IMR-90 (cell line): ENCODE data around the gene ESR2. TPM values are rescaled to one million over a fixed set of nuclear protein-coding genes. Genes with fewer than 3 reads are reported as not detected.

Experiments
- ATAC-seq: fragments of 200-7000 bp; cut with Tn5 transposase; 2 replicates; pipeline ENCODE4 v1.9.1; 2020; ENCODE audit warnings: low read depth, mild to moderate bottlenecking, moderate library complexity
- BruUV-seq: library from RNA; stranded (reverse); fragments of 400-500 nt; replicated peaks from 2 replicates; lab custom pipeline; 2021; lab: Mats Ljungman, UMichigan
- CTCF ChIA-PET: fragments of 300-600 bp; formaldehyde crosslinking; extraction: SDS; loops from one replicate; lab custom pipeline; 2021; ENCODE audit warnings: antibody characterized with exemption; lab: Yijun Ruan, JAX
- POLR2A ChIA-PET: fragments of 300-600 bp; sonication (Branson Sonifier 250); formaldehyde crosslinking; loops from one replicate; lab custom pipeline; 2022; ENCODE audit warnings: antibody characterized with exemption; ENCODE audit not compliant: unreplicated experiment; lab: Charles Lee
- DNase-seq: peaks from one replicate; pipeline ENCODE4 v3.0.0; 2013
- H2AFZ ChIP-seq: replicated peaks from 2 replicates; pipeline ENCODE3; 2013; ENCODE audit warnings: low read length, mild to moderate bottlenecking; ENCODE audit not compliant: poor library complexity
- H2AK5ac ChIP-seq: 2 replicates; pipeline ENCODE4 v1.6.1; 2013; ENCODE audit warnings: low read depth, low read length, inconsistent platforms
- H2AK9ac ChIP-seq: replicated peaks from 2 replicates; pipeline ENCODE3; 2013; ENCODE audit warnings: mild to moderate bottlenecking, low read depth, low read length, moderate library complexity; ENCODE audit not compliant: poor library complexity
- H2BK120ac ChIP-seq: 2 replicates; pipeline ENCODE4 v1.6.1; 2013; ENCODE audit warnings: low read depth, low read length, inconsistent platforms
- H2BK15ac ChIP-seq: 3 replicates; pipeline ENCODE4 v1.6.1; 2013; ENCODE audit warnings: low read depth, low read length, inconsistent platforms
- H2BK20ac ChIP-seq: 2 replicates; pipeline ENCODE4 v1.6.1; 2013; ENCODE audit warnings: low read depth, mild to moderate bottlenecking, inconsistent platforms, low read length, moderate library complexity
- H2BK5ac ChIP-seq: 2 replicates; pipeline ENCODE4 v1.6.1; 2013; ENCODE audit warnings: mild to moderate bottlenecking, low read depth, low read length, inconsistent platforms; ENCODE audit not compliant: poor library complexity, severe bottlenecking
- H3K14ac ChIP-seq: replicated peaks from 2 replicates; pipeline ENCODE4 v1.6.1; 2013; ENCODE audit warnings: low read depth, low read length, inconsistent platforms
- H3K18ac ChIP-seq: 2 replicates; pipeline ENCODE4 v1.6.1; 2013; ENCODE audit warnings: low read depth, low read length, control low read depth
- H3K23ac ChIP-seq: 2 replicates; pipeline ENCODE4 v1.6.1; 2013; ENCODE audit warnings: low read depth, low read length, inconsistent platforms
- H3K27ac ChIP-seq: 2 replicates; pipeline ENCODE4 v1.5.1; 2013; ENCODE audit warnings: mild to moderate bottlenecking, control low read depth, low read length; ENCODE audit not compliant: insufficient read depth
- H3K27me3 ChIP-seq: 2 replicates; pipeline ENCODE4 v1.6.1; 2013; ENCODE audit warnings: low read length; ENCODE audit not compliant: control insufficient read depth, insufficient read depth
- H3K36me3 ChIP-seq: 2 replicates; pipeline ENCODE4 v1.6.1; 2013; ENCODE audit warnings: low read length, mixed read lengths; ENCODE audit not compliant: control insufficient read depth, insufficient read depth
- H3K4ac ChIP-seq: 2 replicates; pipeline ENCODE4 v1.6.1; 2013; ENCODE audit warnings: low read depth, low read length, inconsistent platforms
- H3K4me1 ChIP-seq: 2 replicates; pipeline ENCODE4 v1.6.1; 2013; ENCODE audit warnings: low read length, mixed read lengths; ENCODE audit not compliant: control insufficient read depth, insufficient read depth
- H3K4me2 ChIP-seq: 2 replicates; pipeline ENCODE4 v1.6.1; 2013; ENCODE audit warnings: low read depth, mild to moderate bottlenecking, control low read depth, low read length, moderate library complexity
- H3K4me3 ChIP-seq: 2 replicates; pipeline ENCODE4 v1.5.1; 2013; ENCODE audit warnings: low read depth, mild to moderate bottlenecking, control low read depth, low read length, moderate library complexity; ENCODE audit not compliant: insufficient read depth
- H3K56ac ChIP-seq: 2 replicates; pipeline ENCODE4 v1.6.1; 2013; ENCODE audit warnings: low read length, inconsistent platforms; ENCODE audit not compliant: insufficient read depth; ENCODE audit errors: extremely low read depth
- H3K79me1 ChIP-seq, 2 experiments: 2 replicates each; pipeline ENCODE4 v1.6.1; 2013; ENCODE audit warnings: low read length in 2 of 2, inconsistent platforms in 1 of 2, low read depth in 1 of 2
- H3K9ac ChIP-seq: 2 replicates; pipeline ENCODE4 v1.6.1; 2013; ENCODE audit warnings: low read depth, low read length, control low read depth
- H3K9me1 ChIP-seq: 2 replicates; pipeline ENCODE4 v1.6.1; 2013; ENCODE audit warnings: low read length, inconsistent platforms; ENCODE audit not compliant: insufficient read depth
- H3K9me3 ChIP-seq: 2 replicates; pipeline ENCODE4 v1.6.1; 2013; ENCODE audit warnings: low read length; ENCODE audit not compliant: control insufficient read depth, insufficient read depth
- H4K20me1 ChIP-seq: 2 replicates; pipeline ENCODE4 v1.6.1; 2013; ENCODE audit warnings: low read length, inconsistent platforms; ENCODE audit not compliant: insufficient read depth
- H4K5ac ChIP-seq: 2 replicates; pipeline ENCODE4 v1.6.1; 2013; ENCODE audit warnings: mild to moderate bottlenecking, low read depth, low read length, control low read depth
- H4K8ac ChIP-seq, 2 experiments: 2 replicates each; pipeline ENCODE4 v1.6.1; 2013; ENCODE audit warnings: low read depth in 2 of 2, low read length in 2 of 2, control low read depth in 1 of 2, inconsistent platforms in 1 of 2
- H4K91ac ChIP-seq: 2 replicates; pipeline ENCODE4 v1.6.1; 2013; ENCODE audit warnings: low read depth, low read length, inconsistent platforms; ENCODE audit not compliant: insufficient read depth
- BHLHE40 ChIP-seq: fragments of 150-350 bp; IDR thresholded peaks from 2 replicates; pipeline ENCODE4 v1.6.1; 2016; ENCODE audit warnings: mild to moderate bottlenecking, low read depth, low read length
- CEBPB ChIP-seq: IDR thresholded peaks from 2 replicates; pipeline ENCODE4 v1.6.1; 2012; ENCODE audit warnings: low read depth, low read length, improper control_type of control experiment
- CHD1 ChIP-seq: IDR thresholded peaks from 2 replicates; pipeline ENCODE4 v1.6.1; 2012; ENCODE audit warnings: low read depth, low read length, improper control_type of control experiment
- FOS ChIP-seq: fragments of 150-350 bp; IDR thresholded peaks from 2 replicates; pipeline ENCODE4 v1.6.1; 2016; ENCODE audit warnings: low read depth, low read length
- MAFK ChIP-seq: IDR thresholded peaks from 2 replicates; pipeline ENCODE4 v1.6.1; 2012; ENCODE audit warnings: low read depth, low read length, improper control_type of control experiment
- MAZ ChIP-seq: IDR thresholded peaks from 2 replicates; pipeline ENCODE4 v1.6.1; 2012; ENCODE audit warnings: low read depth, mild to moderate bottlenecking, low read length, improper control_type of control experiment, moderate library complexity, borderline replicate concordance
- MXI1 ChIP-seq: IDR thresholded peaks from 2 replicates; pipeline ENCODE4 v1.6.1; 2012; ENCODE audit warnings: low read depth, mild to moderate bottlenecking, low read length, moderate library complexity, borderline replicate concordance
- NFE2L2 ChIP-seq: fragments of 150-350 bp; IDR thresholded peaks from 2 replicates; pipeline ENCODE4 v1.6.1; 2016; ENCODE audit warnings: low read depth, mild to moderate bottlenecking, low read length
- POLR2A ChIP-seq: IDR thresholded peaks from 2 replicates; pipeline ENCODE4 v1.6.1; 2012; ENCODE audit warnings: mild to moderate bottlenecking, low read depth, low read length
- RAD21 ChIP-seq: IDR thresholded peaks from 2 replicates; pipeline ENCODE4 v1.6.1; 2012; ENCODE audit warnings: low read length, improper control_type of control experiment
- RCOR1 ChIP-seq: IDR thresholded peaks from 2 replicates; pipeline ENCODE4 v1.6.1; 2012; ENCODE audit warnings: mild to moderate bottlenecking, low read length, improper control_type of control experiment; ENCODE audit not compliant: insufficient replicate concordance
- RFX5 ChIP-seq: IDR thresholded peaks from 2 replicates; pipeline ENCODE4 v1.8.0; 2012; ENCODE audit warnings: low read depth, mild to moderate bottlenecking, low read length, moderate library complexity
- SMC3 ChIP-seq: fragments of 150-350 bp; IDR thresholded peaks from 2 replicates; pipeline ENCODE4 v1.6.1; 2016; ENCODE audit warnings: low read depth, mild to moderate bottlenecking, antibody characterized with exemption, low read length, moderate library complexity
- WGBS, 2 experiments: methylation state at CpG; one replicate each; pipeline versions ENCODE4 v1.1.5 to v1.1.7; 2013; ENCODE audit warnings: missing lambda C conversion rate in 2 of 2; ENCODE audit not compliant: insufficient read length in 1 of 2; ENCODE audit errors: extremely low coverage in 2 of 2; 5-methylcytosine and 5-hydroxymethylcytosine counted together
- dilution Hi-C: fragments of 300-500 bp; cut with HindIII; formaldehyde crosslinking; loops from one replicate; pipeline ENCODE4 v1.14.3; 2018; ENCODE audit warnings: low sequenced_read_pairs; ENCODE audit not compliant: unreplicated experiment
- in situ Hi-C: fragments of 300-500 bp; cut with MboI; formaldehyde crosslinking; loops from 3 replicates; pipeline ENCODE4 v1.14.3; 2019; ENCODE audit warnings: low sequenced_read_pairs, inconsistent platforms, mixed read lengths
- intact Hi-C: fragments of 100-400 bp; cut with micrococcal nuclease; formaldehyde crosslinking; loops from 2 replicates; pipeline ENCODE4 v1.10.0; 2022
- polyA plus RNA-seq, 3 experiments: library from polyadenylated mRNA; depleted of rRNA; stranded (reverse); fragments of >200 nt; gene quantifications; 2 replicates each; pipeline ENCODE4 v1.2.3, GENCODE V29; 2012; ENCODE audit warnings: low replicate concordance in 1 of 3
- total RNA-seq: library from RNA; depleted of rRNA; stranded (reverse); fragments of >200 nt; gene quantifications from 2 replicates; pipeline ENCODE4 v1.2.3, GENCODE V29; 2012
- TF ChIP-seq, protein P1 (sequence below): fragments of 150-350 bp; IDR thresholded peaks from 2 replicates; pipeline ENCODE4 v1.6.1; 2017; ENCODE audit warnings: mild to moderate bottlenecking, antibody characterized with exemption, low read length, low read depth
- TF ChIP-seq, protein P2 (sequence below): fragments of 150-350 bp; IDR thresholded peaks from 2 replicates; pipeline ENCODE4 v1.6.1; 2016; ENCODE audit warnings: low read depth, mild to moderate bottlenecking, low read length, moderate library complexity, borderline replicate concordance

The ESR2 gene
- total and polyA plus RNA-seq, 2 of the 4 experiments (the other 2 are of a cell fraction): under 0.01 to 0.03 TPM

DNA sequence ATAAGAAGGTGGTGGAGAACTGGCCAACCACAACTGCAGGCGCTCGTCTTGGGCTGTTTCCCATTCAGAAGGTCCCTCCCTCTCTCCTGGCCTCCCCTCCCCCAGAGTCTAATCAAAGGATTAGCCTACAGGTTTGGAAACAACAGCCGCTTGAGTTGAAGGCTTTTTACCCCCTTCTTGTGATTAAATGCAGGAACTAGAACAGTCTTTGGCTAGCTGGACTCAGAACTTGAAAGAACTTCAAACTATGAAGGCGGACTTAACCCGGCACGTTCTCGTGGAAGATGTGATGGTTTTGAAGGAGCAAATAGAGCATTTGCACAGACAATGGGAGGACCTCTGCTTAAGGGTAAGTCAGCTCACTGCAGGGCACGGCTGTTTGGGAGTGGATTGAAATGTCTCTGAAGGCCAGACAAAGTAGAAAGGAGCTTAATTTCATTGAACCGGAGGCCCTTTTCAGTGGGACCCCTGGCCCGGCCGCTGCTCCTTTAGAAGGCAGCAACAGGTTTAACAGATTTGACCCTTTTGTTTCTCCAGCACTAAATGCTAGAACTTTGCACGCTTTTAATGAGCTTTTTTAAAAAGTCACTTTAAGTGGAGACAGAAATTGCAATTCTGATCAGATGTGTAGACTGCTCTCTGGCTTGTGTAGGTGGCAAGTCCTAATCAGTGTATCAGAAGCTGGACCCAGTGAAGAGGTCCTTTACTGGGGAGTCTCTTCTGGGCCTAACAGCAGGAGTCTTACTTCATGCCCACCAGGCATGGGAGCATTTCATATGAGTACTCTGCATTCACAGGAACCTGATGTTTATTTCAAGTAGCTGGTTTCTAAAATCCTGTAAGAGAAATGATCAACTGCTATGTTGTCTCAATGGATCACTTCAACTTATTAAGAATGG lies 107.7 kb downstream of the ESR2 start (continued):
- no peak for TF ChIP-seq MAZ
- no peak for TF ChIP-seq CEBPB

DNA sequence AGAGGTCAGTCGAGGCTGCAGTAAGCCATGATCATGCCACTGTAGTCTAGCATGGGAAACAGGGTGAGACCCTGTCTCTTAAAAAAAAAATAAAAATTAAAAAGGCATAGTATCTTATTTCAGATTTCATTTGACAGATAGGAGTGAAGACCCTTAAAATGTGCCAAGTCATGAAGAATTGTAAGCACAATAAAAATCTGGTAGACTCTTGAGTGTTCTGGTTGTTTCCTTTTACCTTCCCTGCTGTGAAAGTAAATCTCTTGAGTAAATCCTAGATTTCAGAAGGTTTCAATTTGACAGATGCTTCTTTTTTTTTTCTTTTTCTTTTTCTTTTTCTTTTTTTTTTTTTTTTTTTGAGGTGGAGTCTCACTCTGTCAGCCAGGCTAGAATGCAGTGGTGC lies 109.0 kb downstream of the ESR2 start:
- H3K79me1 ChIP-seq: no peaks in the 10 kb centered on the region
- H2AFZ ChIP-seq: no peak overlapping the region
- ChIA-PET POLR2A (no interaction called here), CTCF (interaction anchor here (1.2 kb wide), 1 partner anchor 10 kb away, joined by 3 read pairs; no protein-coding TSS in a partner anchor)
- H3K4me2 ChIP-seq: no peak overlapping the region
- dilution Hi-C loops (no loop called here), intact Hi-C loops (no loop called here), in situ Hi-C loops (no loop called here)
- no CpG with 5 or more reads among the region's 1 CpG for WGBS, 2 experiments
- BruUV-seq: no TSS peak
- ATAC-seq: no peak
- DNase-seq: no peak
- H3K4me3 ChIP-seq: no peak overlapping the region
- no peak overlapping the region for H3K18ac ChIP-seq
- no peak overlapping the region for H4K91ac ChIP-seq
- H3K27me3 ChIP-seq: no peaks in the 10 kb centered on the region
- H3K4me1 ChIP-seq: no peaks in the 10 kb centered on the region
- H3K9me1 ChIP-seq: 0 out of 2 replicates have a peak, but pooled peaks cover 2% of the 10 kb centered on the region
- no peaks in the 10 kb centered on the region for H3K36me3 ChIP-seq
- no peaks in the 10 kb centered on the region for H3K9me3 ChIP-seq
- no peak overlapping the region for H3K9ac ChIP-seq
- no peak overlapping the region for H2AK9ac ChIP-seq
- H4K5ac ChIP-seq: no peak overlapping the region
- no peak overlapping the region for H2BK15ac ChIP-seq
- no peaks in the 10 kb centered on the region for H4K20me1 ChIP-seq
- no peak overlapping the region for H3K27ac ChIP-seq
- H3K23ac ChIP-seq: no peak overlapping the region
- H2AK5ac ChIP-seq: no peak overlapping the region
- no peak overlapping the region for H3K4ac ChIP-seq
- no peak overlapping the region for H2BK20ac ChIP-seq
- no peak overlapping the region for H3K56ac ChIP-seq
- H2BK5ac ChIP-seq: no peak overlapping the region
- no peak overlapping the region for H2BK120ac ChIP-seq
- no peak overlapping the region for H3K14ac ChIP-seq
- H4K8ac ChIP-seq: no peak overlapping the region
- TF ChIP-seq, protein P1, sequence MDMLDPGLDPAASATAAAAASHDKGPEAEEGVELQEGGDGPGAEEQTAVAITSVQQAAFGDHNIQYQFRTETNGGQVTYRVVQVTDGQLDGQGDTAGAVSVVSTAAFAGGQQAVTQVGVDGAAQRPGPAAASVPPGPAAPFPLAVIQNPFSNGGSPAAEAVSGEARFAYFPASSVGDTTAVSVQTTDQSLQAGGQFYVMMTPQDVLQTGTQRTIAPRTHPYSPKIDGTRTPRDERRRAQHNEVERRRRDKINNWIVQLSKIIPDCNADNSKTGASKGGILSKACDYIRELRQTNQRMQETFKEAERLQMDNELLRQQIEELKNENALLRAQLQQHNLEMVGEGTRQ: no peak
- TF ChIP-seq MAZ (no peak), NFE2L2 (no peak), CHD1 (no peak), CEBPB (no peak), SMC3 (no peak), RAD21 (no peak), RFX5 (no peak), MXI1 (no peak), BHLHE40 (no peak), POLR2A (no peak), RCOR1 (no peak), FOS (no peak), MAFK (no peak)
- TF ChIP-seq, protein P2, sequence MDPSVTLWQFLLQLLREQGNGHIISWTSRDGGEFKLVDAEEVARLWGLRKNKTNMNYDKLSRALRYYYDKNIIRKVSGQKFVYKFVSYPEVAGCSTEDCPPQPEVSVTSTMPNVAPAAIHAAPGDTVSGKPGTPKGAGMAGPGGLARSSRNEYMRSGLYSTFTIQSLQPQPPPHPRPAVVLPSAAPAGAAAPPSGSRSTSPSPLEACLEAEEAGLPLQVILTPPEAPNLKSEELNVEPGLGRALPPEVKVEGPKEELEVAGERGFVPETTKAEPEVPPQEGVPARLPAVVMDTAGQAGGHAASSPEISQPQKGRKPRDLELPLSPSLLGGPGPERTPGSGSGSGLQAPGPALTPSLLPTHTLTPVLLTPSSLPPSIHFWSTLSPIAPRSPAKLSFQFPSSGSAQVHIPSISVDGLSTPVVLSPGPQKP: no peak
